ENCODE measurements around the gene SGMS1. TPM values are rescaled to one million over a fixed set of nuclear protein-coding genes. Genes with fewer than 3 reads are reported as not detected.
A peak's percentile ranks its signal among the peaks of the same experiment; 100 is the strongest.
"Not testable (repeated sequence)": the region's sequence is repeated elsewhere in the genome, so short reads cannot be mapped to it uniquely, and the experiment has no call there.

SGMS1 gene
- total RNA-seq, 1 donor from 2014 or later, result 18.6 TPM

DNA sequence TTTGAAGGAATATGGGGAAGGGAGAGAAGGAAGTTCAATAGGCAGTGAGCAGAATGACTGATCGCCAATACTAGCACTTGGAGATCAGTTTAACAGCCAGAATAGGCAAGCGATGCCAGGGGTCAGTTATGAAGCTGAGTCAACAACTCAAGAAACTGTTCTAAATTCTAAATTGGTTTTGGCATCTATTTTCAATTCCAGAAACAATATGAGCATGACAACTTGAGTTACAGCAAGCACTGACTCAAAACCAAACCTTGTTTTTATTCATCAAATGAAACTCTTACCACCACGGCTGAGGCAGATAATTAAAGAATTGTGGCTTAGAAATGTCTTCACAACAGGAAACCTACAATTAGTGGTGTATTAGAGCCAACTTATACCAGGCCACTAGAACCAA, 192.0 kb downstream of the SGMS1 start:
- Mint-ChIP-seq H3K27me3 (ENCODE audit: insufficient read depth) (no peaks in the 10 kb centered on the region), H3K27ac (peak overlapping the region; percentile 67), H3K4me3 (peak overlapping the region; percentile 37), H3K36me3 (ENCODE audit: low read depth) (peaks cover 18% of the 10 kb centered on the region), H3K4me1 (ENCODE audit: low read depth) (peaks cover 35% of the 10 kb centered on the region), H3K9me3 (peaks cover under 1% of the 10 kb centered on the region)
- intact Hi-C loops (cut with micrococcal nuclease), result loop anchor here (1.0 to 2.0 kb wide), 11 partner anchors 10 to 205 kb away; no protein-coding TSS in a partner anchor
- DNase-seq (ENCODE audit: low spot score), result no peak

DNA sequence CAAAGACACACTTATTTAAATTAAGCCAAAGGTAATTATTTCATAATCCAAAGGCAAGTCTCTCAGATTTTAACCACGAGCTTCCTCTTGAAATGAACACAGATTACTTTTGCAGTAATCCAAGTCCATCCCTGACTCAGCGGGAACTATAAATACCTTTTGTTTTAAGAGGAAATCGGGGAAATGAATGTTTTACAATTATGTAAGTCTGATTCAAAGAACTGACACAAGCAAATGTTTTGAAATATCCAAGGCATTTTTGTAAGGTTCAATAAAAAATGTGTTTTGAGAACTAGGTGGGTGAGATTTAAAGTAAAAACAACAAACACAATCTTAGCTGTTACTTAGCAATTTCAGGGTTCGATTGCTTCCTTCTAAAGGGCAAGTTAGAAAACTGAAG, 192.6 kb downstream of the SGMS1 start:
- intact Hi-C loops (cut with micrococcal nuclease), result loop anchor here (1.0 kb wide), 2 partner anchors 10 to 193 kb away; no protein-coding TSS in a partner anchor
- H3K9me3 Mint-ChIP-seq, result peaks cover 4% of the 10 kb centered on the region
- no peaks in the 10 kb centered on the region for H3K27me3 Mint-ChIP-seq (ENCODE audit: insufficient read depth)
- H3K27ac Mint-ChIP-seq, result peak overlapping the region; percentile 67
- no peak for DNase-seq (ENCODE audit: low spot score)
- H3K4me3 Mint-ChIP-seq, result no peak overlapping the region
- peaks cover 22% of the 10 kb centered on the region for H3K36me3 Mint-ChIP-seq (ENCODE audit: low read depth)
- H3K4me1 Mint-ChIP-seq (ENCODE audit: low read depth), result peaks cover 37% of the 10 kb centered on the region

DNA sequence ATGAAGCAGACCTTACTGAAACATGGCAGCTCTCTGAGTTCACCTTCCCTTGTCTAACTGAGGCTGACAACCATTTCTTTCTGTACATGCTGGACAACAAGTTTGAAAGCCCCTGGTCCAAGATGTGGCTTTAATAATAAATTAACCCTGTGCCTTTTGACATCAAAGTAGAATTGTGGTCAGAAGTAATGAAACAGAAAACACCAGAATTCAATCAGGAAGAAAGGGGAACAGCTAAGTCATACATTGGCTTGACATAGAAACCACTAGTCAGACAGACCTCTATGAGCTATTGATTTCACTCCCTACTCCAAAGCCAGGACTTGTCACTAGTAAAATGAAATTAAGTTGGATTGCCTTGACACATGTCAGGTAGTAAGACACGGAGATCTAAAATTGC, 197.3 kb downstream of the SGMS1 start:
- DNase-seq (ENCODE audit: low spot score), result no peak
- H3K27me3 Mint-ChIP-seq (ENCODE audit: insufficient read depth), result no peaks in the 10 kb centered on the region
- H3K27ac Mint-ChIP-seq, result no peak overlapping the region
- intact Hi-C loops (cut with micrococcal nuclease), result no loop called here
- H3K4me1 Mint-ChIP-seq (ENCODE audit: low read depth), result peaks cover 30% of the 10 kb centered on the region
- H3K4me3 Mint-ChIP-seq, result no peak overlapping the region
- peaks cover 4% of the 10 kb centered on the region for H3K9me3 Mint-ChIP-seq
- peaks cover 13% of the 10 kb centered on the region for H3K36me3 Mint-ChIP-seq (ENCODE audit: low read depth)

DNA sequence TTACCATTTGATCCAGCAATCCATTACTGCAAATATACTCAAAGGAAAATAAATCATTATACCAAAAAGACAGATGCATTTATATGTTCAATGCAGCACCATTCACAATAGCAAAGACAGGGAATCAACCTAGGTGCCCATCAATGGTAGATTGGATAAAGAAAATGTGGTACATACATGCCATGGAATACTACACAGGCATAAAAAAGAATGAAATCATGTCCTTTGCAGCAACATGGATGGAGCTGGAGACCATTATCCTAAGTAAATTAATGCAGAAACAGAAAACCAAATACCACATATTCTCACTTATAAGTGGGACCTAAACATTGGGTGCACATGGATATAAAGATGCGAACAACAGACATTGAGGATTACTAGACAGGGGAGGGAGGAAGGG, 198.5 kb downstream of the SGMS1 start:
- H3K4me3 Mint-ChIP-seq; H3K9me3 Mint-ChIP-seq; H3K27me3 Mint-ChIP-seq (ENCODE audit: insufficient read depth); DNase-seq (ENCODE audit: low spot score); H3K27ac Mint-ChIP-seq; intact Hi-C loops (cut with micrococcal nuclease): not testable (repeated sequence)
- H3K36me3 Mint-ChIP-seq (ENCODE audit: low read depth), result peaks cover 13% of the 10 kb centered on the region
- peaks cover 37% of the 10 kb centered on the region for H3K4me1 Mint-ChIP-seq (ENCODE audit: low read depth)

DNA sequence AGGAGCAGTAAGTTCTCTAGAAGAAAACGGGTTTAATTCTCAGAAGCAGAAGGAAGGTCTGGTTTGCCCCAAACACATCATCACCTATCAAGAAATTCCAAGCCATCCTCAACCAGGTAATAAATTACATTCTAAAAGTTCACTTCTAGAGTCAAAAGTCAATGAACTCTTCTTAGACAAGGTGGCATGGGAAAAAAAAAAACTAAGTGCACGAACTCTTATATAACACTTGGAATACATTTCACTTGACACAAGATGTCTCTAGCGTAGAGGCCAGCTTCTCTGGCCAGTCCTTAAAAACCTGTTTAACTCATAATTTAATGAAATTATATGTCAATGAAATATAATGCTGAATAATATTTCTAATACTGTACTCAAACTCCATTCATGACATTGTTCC, 200.3 kb downstream of the SGMS1 start:
- no peak overlapping the region for H3K4me3 Mint-ChIP-seq

DNA sequence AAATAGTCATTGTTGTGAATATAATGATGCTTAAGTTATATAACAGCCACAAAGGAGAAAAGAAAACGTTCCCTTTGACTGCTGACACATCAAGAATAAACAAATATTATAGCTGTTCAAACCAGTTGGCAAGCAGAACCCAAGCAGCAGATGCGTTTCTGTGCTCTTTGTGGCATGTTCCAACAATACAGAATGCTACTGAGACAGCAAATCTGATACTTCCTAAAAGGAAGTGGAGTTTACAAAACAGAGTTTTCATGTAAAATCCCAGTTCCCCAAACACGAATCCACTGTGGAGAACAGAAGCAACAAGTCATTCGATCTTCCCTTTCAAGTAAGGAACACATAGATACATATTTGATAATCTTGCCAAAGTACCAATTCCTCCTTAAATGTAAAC, 201.5 kb downstream of the SGMS1 start:
- Mint-ChIP-seq H3K27me3 (ENCODE audit: insufficient read depth) (no peaks in the 10 kb centered on the region), H3K27ac (no peak overlapping the region), H3K9me3 (peaks cover 4% of the 10 kb centered on the region), H3K36me3 (ENCODE audit: low read depth) (peaks cover 10% of the 10 kb centered on the region), H3K4me1 (ENCODE audit: low read depth) (peaks cover 52% of the 10 kb centered on the region), H3K4me3 (no peak overlapping the region)
- DNase-seq (ENCODE audit: low spot score), result no peak
- intact Hi-C loops (cut with micrococcal nuclease), result loop anchor here (5.0 kb wide), 1 partner anchor 35 kb away; no protein-coding TSS in a partner anchor

More for the DNA sequence above, 200.3 kb downstream of the SGMS1 start:
- Mint-ChIP-seq H3K4me1 (ENCODE audit: low read depth) (peaks cover 43% of the 10 kb centered on the region), H3K9me3 (peaks cover 4% of the 10 kb centered on the region), H3K27me3 (ENCODE audit: insufficient read depth) (no peaks in the 10 kb centered on the region), H3K36me3 (ENCODE audit: low read depth) (peaks cover 9% of the 10 kb centered on the region), H3K27ac (no peak overlapping the region)
- intact Hi-C loops (cut with micrococcal nuclease), result loop anchor here (5.0 kb wide), 1 partner anchor 36 kb away; no protein-coding TSS in a partner anchor
- DNase-seq (ENCODE audit: low spot score), result no peak

DNA sequence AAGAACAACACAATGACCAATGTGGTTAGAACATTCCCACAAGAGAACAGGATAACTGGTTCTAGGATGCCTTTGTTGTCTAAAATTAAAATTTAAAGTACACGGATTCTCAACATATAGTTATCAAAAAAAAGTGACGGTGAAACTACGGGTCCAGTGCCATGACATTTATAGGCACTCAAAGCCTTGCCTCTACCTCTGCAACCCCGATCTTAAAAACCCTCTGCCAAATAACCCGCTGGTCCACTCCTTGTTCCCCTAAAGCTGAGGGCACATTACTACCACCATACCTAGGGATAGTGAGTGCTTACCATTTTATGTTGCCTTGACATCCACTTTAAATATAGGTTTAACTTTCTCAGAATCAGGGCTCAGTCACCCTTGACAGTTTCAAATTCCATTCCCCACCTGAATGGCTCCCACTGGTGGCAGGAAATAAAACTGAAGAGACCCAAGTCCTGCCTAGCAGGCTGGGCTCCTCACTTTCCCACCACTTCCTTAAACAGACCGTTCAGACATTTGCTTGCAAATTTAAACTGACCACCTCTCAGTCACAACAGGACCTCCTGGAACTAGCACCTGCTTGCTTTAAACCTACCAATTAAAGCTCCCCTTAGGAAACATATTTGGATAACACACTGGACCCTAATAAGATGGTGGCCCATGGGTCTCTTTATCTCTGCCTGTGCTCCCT, 202.6 kb downstream of the SGMS1 start:
- no peaks in the 10 kb centered on the region for H3K27me3 Mint-ChIP-seq (ENCODE audit: insufficient read depth)
- intact Hi-C loops (cut with micrococcal nuclease), result loop anchor here (1.0 to 5.0 kb wide), 5 partner anchors 10 to 130 kb away; no protein-coding TSS in a partner anchor
- H3K27ac Mint-ChIP-seq, result no peak overlapping the region
- H3K36me3 Mint-ChIP-seq (ENCODE audit: low read depth), result peaks cover 9% of the 10 kb centered on the region
- peaks cover 56% of the 10 kb centered on the region for H3K4me1 Mint-ChIP-seq (ENCODE audit: low read depth)
- DNase-seq (ENCODE audit: low spot score), result peak; percentile 30
- no peak overlapping the region for H3K4me3 Mint-ChIP-seq
- H3K9me3 Mint-ChIP-seq, result no peaks in the 10 kb centered on the region

DNA sequence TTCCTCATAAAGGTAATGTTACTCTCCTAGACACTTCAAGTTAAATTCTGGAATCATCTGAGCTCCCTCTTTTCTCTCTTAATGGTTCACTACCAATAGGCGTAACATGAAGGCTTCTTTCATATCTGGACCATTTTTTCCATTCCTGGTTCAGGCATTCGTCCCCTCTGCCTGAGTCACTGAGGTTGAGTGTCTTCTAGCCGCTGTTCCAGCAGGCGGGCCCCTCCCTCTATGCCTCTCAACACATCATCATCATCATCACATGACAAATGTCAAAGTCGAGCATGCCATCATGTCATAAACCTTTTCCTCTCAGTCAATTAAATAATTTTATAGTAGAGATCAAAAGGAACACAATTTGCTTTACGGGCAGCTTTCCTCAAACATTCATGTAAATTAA, 203.6 kb downstream of the SGMS1 start:
- no peak overlapping the region for H3K27ac Mint-ChIP-seq
- H3K36me3 Mint-ChIP-seq (ENCODE audit: low read depth), result peaks cover 9% of the 10 kb centered on the region
- H3K9me3 Mint-ChIP-seq, result no peaks in the 10 kb centered on the region
- H3K27me3 Mint-ChIP-seq (ENCODE audit: insufficient read depth), result no peaks in the 10 kb centered on the region
- H3K4me1 Mint-ChIP-seq (ENCODE audit: low read depth), result peaks cover 66% of the 10 kb centered on the region
- intact Hi-C loops (cut with micrococcal nuclease), result loop anchor here (2.0 to 5.0 kb wide), 3 partner anchors 33 to 129 kb away; no protein-coding TSS in a partner anchor
- H3K4me3 Mint-ChIP-seq, result no peak overlapping the region
- DNase-seq (ENCODE audit: low spot score), result no peak

DNA sequence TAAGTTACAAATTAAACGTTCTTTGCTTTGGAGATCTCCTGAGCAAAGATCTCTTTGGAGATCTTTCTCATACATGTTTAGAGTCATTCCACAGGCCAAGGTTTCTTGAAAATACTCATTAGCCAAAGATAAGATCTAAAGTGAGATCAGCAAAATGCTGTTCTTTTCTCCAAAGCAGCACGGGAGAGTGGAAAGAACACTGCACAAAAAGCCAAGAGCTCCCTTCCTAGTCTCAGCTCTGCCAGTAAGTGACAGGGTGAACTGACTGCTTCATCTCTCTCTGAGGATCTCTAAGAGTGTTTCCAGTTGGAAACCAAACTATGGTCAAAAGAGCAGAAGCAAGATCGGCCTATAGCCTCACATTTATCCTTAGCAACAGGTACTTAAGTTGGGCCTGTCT, 204.0 kb downstream of the SGMS1 start:
- no peaks in the 10 kb centered on the region for H3K9me3 Mint-ChIP-seq

DNA sequence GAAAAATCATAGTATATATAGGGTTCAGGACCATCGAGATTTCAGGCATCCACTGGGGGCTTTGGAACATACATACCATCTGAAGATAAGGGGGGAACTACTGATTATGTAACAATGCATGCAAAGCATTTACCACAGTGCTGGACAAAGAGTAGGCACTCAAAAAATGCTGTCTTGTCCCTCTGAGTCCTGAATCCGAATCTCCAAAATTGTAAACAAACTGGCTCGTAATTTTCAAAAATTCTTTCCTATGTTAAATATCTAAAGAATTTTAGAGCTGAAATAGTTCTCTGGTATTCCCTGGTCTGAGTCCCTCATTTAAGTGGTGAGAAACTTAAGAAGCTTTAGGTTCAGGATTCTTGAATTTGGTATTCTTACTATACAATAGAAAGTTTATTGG, 204.7 kb downstream of the SGMS1 start:
- H3K4me1 Mint-ChIP-seq (ENCODE audit: low read depth), result peaks cover 74% of the 10 kb centered on the region
- DNase-seq (ENCODE audit: low spot score), result no peak
- peaks cover 9% of the 10 kb centered on the region for H3K36me3 Mint-ChIP-seq (ENCODE audit: low read depth)
- no peaks in the 10 kb centered on the region for H3K9me3 Mint-ChIP-seq
- intact Hi-C loops (cut with micrococcal nuclease), result loop anchor here (5.0 kb wide), 2 partner anchors 92 to 142 kb away; no protein-coding TSS in a partner anchor
- no peak overlapping the region for H3K27ac Mint-ChIP-seq
- no peaks in the 10 kb centered on the region for H3K27me3 Mint-ChIP-seq (ENCODE audit: insufficient read depth)
- H3K4me3 Mint-ChIP-seq, result no peak overlapping the region

More for the DNA sequence above, 204.0 kb downstream of the SGMS1 start:
- no peak for DNase-seq (ENCODE audit: low spot score)
- Mint-ChIP-seq H3K4me3 (no peak overlapping the region), H3K36me3 (ENCODE audit: low read depth) (peaks cover 9% of the 10 kb centered on the region), H3K4me1 (ENCODE audit: low read depth) (peaks cover 70% of the 10 kb centered on the region), H3K27ac (no peak overlapping the region), H3K27me3 (ENCODE audit: insufficient read depth) (no peaks in the 10 kb centered on the region)
- intact Hi-C loops (cut with micrococcal nuclease), result loop anchor here (2.0 to 5.0 kb wide), 5 partner anchors 32 to 142 kb away; no protein-coding TSS in a partner anchor

DNA sequence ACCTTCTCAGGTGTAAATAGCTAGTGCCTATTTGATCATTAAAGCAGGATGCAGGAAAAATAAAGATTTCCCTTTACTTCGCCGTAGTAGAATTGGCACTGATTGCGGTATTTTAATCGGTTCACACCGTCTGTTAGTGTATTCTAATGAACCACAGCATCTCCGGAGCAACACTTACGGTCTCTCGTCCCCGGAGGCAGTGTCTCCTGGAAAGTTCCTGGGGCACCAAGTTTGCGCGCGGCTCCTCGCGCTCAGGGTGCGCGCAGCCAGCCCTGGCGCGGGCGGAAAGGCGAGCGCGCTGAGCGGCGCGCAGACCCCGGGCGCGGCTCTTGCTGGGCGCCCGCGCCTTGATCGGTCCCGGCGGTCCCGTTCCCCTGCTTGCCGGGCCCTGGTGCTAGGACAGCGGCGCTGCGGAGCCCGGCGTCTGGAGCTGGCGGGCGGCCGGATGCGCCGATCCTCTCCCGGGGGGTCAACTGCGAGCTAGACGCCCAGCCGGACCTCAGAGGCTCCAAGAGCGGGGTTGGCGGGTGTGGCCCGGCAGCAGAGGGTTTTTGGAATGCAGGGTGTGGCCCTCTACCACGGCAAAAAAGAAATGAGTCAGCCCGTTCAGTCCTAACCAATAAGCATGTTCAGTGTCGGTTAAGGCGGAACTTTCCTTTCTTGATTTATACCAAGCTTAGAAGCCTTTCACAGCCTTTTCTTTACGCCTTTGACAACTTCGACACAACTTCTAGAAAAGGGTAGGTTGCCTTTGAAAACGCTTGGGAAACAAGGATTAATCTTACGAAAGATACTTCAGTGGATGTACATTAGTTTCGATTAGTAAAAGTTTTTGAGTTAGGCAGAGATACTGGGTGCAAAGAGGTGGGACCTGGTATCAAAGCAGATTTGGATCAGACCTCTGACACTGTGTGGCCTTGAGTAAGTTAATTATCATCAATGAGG, 205.6 kb downstream of the SGMS1 start:
- Mint-ChIP-seq H3K4me1 (ENCODE audit: low read depth) (peaks cover 74% of the 10 kb centered on the region), H3K9me3 (no peaks in the 10 kb centered on the region), H3K36me3 (ENCODE audit: low read depth) (peaks cover 9% of the 10 kb centered on the region), H3K27me3 (ENCODE audit: insufficient read depth) (no peaks in the 10 kb centered on the region), H3K27ac (peak overlapping the region; percentile 85), H3K4me3 (peak overlapping the region; percentile 92)
- intact Hi-C loops (cut with micrococcal nuclease), result loop anchor here (1.0 to 5.0 kb wide), 7 partner anchors 21 to 218 kb away; no protein-coding TSS in a partner anchor
- peak; percentile 64 for DNase-seq (ENCODE audit: low spot score)

DNA sequence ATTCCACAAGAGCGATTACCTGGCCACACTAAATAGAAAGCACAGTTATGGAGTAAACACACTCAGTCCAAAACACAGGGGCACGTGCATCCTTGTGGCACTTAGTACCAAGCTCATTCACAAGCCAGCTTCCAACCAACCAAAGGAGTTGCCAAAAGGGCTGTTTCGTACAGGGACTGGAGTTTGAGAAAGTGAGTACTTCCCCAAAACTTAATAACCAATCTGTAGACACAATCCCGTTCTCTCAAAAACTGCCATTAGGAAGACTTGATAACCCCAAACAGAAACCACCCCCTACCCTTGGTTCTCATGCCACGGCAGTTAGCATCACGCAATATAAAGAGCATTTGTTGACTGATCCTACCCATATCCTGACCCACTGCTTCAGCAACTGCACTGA, 206.3 kb downstream of the SGMS1 start:
- peaks cover 9% of the 10 kb centered on the region for H3K36me3 Mint-ChIP-seq (ENCODE audit: low read depth)
- intact Hi-C loops (cut with micrococcal nuclease), result loop anchor here (5.0 kb wide), 2 partner anchors 90 to 140 kb away; no protein-coding TSS in a partner anchor
- H3K27me3 Mint-ChIP-seq (ENCODE audit: insufficient read depth), result no peaks in the 10 kb centered on the region
- H3K9me3 Mint-ChIP-seq, result no peaks in the 10 kb centered on the region
- H3K4me1 Mint-ChIP-seq (ENCODE audit: low read depth), result peaks cover 72% of the 10 kb centered on the region
- DNase-seq (ENCODE audit: low spot score), result no peak
- peak overlapping the region; percentile 11 for H3K27ac Mint-ChIP-seq
- peak overlapping the region; percentile 92 for H3K4me3 Mint-ChIP-seq

All from activated T-helper 1 cell treated with anti-CD3 and anti-CD28 coated beads, Interleukin-12 subunit alpha, Interleukin-12 subunit beta, Interleukin-2, Interleukin-4 antibody, amounts not matched to agents 30 ng/mL and 10 ng/mL and 1 ng/mL, durations not matched to agents 14 hours and 24 hours and 36 hours (primary cell).